ENCODE results near the gene ZNF384.

ZNF384 gene

DNA sequence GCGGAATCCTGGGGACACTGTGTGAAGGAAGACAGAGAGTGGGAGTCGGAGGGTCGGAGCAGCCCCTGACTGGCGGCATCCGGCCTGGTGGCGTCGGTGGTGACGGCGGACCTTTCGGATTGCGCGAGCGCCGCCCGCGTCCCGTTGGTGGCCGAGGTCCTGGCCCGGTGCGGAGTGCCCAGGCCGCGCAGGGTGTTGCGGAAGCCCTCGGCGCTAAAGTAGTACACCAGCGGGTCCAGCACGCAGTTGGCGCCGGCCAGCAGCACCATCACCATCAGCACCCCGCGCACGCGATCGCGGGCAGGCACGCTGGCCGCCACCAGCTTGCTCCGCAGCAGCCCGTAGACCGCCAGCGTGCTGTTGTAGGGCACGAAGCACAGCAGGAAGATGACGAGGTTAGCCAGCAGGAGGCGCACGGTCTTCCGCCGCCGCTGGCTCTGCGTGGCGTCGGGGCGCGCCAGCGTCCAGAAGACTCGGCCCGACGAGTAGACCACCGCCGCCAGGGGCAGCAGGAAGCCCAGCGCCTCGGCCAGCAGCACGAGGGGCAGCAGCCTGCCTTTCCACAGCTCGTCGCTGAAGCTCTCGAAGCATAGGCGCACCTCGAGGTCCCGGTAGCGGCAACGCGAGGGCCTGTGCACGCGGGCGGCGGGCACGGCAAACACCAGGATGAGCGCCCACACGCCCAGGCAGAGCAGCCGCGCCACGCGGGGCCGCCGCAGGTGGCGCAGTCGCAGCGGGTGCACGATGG lies 68.9 kb downstream of the ZNF384 start:
- peak; percentile 58 for DNase-seq

DNA sequence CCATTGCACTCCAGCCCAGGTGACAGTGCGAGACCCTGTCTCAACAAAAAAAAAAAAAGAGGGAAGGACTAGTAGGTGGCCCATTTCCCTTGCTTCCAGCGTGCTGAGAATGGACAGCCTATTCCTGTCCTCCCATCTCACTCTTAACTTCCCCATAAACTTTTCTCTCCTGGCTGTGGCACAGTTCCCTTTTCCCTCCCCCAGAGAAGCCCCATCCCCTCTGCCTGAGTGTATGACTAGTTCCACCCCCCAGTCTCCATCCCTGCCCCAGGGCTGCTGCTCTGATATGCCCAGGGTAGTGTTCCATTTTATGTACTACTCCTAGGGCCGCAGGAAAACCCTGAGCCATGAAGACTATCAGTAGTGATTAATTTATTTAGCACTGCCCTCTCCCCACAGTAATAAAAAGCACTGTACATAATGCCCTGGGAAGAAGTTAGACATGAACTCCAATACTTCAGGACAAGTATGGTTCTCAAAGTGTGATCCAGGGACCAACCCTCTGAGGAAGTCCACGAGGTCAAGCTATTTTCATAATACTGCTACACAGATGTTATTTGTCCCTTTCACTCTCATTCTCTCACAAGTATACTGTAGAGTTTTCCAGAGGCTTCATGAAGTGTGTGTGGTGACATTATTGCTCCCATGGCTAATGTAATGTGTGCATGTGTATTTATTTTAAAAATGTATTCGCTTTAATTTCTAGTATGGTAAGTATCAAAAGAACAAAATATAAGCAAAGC lies 70.5 kb downstream of the ZNF384 start:
- DNase-seq: no peak
